Endometrial microvascular endothelial cells (primary cell): ENCODE data around the gene PMEPA1. TPM values are rescaled to one million over a fixed set of nuclear protein-coding genes. Genes with fewer than 3 reads are reported as not detected.

Experiments used
- in situ Hi-C: cut with HindIII; loops from 2 replicates; pipeline ENCODE4 v1.10.0; 2017; ENCODE audit warnings: low sequenced_read_pairs, low pct_unique_long_range_greater_than_20kb; ENCODE audit errors: inconsistent ontology term
- total RNA-seq: library from RNA; depleted of rRNA; stranded (reverse); fragments of >200 nt; gene quantifications from one replicate; pipeline ENCODE4 v1.2.3, GENCODE V29; 2015; ENCODE audit errors: inconsistent ontology term

PMEPA1 gene
- total RNA-seq, 1 donor from 2014 or later, result 4.4 TPM

GRCh38 chr20:57669632-57670031, 40.2 kb downstream of the PMEPA1 start:
- in situ Hi-C loops, result no loop called here

GRCh38 chr20:57667924-57668782, 41.7 kb downstream of the PMEPA1 start:
- in situ Hi-C loops, result no loop called here

- in situ Hi-C loops, result no loop called here
Observed at GRCh38 chr20:57667388-57667787, 42.4 kb downstream of the PMEPA1 start.

GRCh38 chr20:57666834-57667157, 43.0 kb downstream of the PMEPA1 start:
- in situ Hi-C loops, result no loop called here

GRCh38 chr20:57666106-57666833, 43.5 kb downstream of the PMEPA1 start:
- in situ Hi-C loops, result no loop called here

GRCh38 chr20:57665589-57665971, 44.2 kb downstream of the PMEPA1 start:
- in situ Hi-C loops, result no loop called here

- in situ Hi-C loops, result no loop called here
Observed at GRCh38 chr20:57664924-57665588, 44.8 kb downstream of the PMEPA1 start.

GRCh38 chr20:57664476-57664875, 45.3 kb downstream of the PMEPA1 start:
- in situ Hi-C loops, result no loop called here

GRCh38 chr20:57663681-57664451, 45.9 kb downstream of the PMEPA1 start:
- in situ Hi-C loops, result no loop called here

GRCh38 chr20:57663241-57663640, 46.6 kb downstream of the PMEPA1 start:
- in situ Hi-C loops, result no loop called here

- in situ Hi-C loops, result no loop called here
Observed at GRCh38 chr20:57662456-57663240, 47.2 kb downstream of the PMEPA1 start.

- in situ Hi-C loops, result no loop called here
Observed at GRCh38 chr20:57661746-57662455, 47.9 kb downstream of the PMEPA1 start.

- in situ Hi-C loops, result no loop called here
Observed at GRCh38 chr20:57660922-57661745, 48.7 kb downstream of the PMEPA1 start.

- in situ Hi-C loops, result no loop called here
Observed at GRCh38 chr20:57660181-57660921, 49.5 kb downstream of the PMEPA1 start.

GRCh38 chr20:57659517-57660180, 50.2 kb downstream of the PMEPA1 start:
- in situ Hi-C loops, result no loop called here
